ENCODE measurements around the gene KMO.
A peak's percentile ranks its signal among the peaks of the same experiment; 100 is the strongest.

Gene KMO

GRCh38 chr1:241521718-241522117, 10.5 kb upstream of the KMO start:
- TF ChIP-seq, protein P1, sequence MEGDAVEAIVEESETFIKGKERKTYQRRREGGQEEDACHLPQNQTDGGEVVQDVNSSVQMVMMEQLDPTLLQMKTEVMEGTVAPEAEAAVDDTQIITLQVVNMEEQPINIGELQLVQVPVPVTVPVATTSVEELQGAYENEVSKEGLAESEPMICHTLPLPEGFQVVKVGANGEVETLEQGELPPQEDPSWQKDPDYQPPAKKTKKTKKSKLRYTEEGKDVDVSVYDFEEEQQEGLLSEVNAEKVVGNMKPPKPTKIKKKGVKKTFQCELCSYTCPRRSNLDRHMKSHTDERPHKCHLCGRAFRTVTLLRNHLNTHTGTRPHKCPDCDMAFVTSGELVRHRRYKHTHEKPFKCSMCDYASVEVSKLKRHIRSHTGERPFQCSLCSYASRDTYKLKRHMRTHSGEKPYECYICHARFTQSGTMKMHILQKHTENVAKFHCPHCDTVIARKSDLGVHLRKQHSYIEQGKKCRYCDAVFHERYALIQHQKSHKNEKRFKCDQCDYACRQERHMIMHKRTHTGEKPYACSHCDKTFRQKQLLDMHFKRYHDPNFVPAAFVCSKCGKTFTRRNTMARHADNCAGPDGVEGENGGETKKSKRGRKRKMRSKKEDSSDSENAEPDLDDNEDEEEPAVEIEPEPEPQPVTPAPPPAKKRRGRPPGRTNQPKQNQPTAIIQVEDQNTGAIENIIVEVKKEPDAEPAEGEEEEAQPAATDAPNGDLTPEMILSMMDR (IDR thresholded peaks at IDR 0.05), result no peak
- TF ChIP-seq ZFX (IDR thresholded peaks at IDR 0.05; ENCODE audit: borderline replicate concordance), result no peak
- H3K27ac ChIP-seq, result no peak overlapping the region

GRCh38 chr1:241525026-241525425, 7.2 kb upstream of the KMO start:
- no peak overlapping the region for H3K27ac ChIP-seq
- TF ChIP-seq, protein P1 (IDR thresholded peaks at IDR 0.05), result no peak
- TF ChIP-seq ZFX (IDR thresholded peaks at IDR 0.05; ENCODE audit: borderline replicate concordance), result no peak

DNA sequence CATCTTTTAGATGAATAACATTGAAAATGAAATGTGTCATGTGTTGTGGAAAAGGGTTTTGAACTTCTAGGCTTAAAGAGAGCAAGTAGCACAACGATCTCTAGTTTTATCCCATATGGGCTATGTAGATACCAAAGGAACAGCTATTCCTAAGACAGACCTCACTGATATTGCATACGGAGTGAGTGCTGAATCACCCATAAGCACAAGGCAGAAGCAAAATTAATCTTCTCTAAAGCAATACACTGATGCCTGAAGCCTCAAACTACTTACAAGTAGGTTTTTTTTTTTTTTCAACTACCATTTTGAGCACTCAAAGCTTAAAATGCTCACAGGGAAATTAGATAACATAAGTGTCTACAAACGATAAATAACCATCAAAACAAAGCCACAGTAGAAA, 5.0 kb upstream of the KMO start:
- no peak overlapping the region for H3K27ac ChIP-seq
- no peak for TF ChIP-seq ZFX (IDR thresholded peaks at IDR 0.05; ENCODE audit: borderline replicate concordance)
- TF ChIP-seq, protein P1 (IDR thresholded peaks at IDR 0.05), result no peak

DNA sequence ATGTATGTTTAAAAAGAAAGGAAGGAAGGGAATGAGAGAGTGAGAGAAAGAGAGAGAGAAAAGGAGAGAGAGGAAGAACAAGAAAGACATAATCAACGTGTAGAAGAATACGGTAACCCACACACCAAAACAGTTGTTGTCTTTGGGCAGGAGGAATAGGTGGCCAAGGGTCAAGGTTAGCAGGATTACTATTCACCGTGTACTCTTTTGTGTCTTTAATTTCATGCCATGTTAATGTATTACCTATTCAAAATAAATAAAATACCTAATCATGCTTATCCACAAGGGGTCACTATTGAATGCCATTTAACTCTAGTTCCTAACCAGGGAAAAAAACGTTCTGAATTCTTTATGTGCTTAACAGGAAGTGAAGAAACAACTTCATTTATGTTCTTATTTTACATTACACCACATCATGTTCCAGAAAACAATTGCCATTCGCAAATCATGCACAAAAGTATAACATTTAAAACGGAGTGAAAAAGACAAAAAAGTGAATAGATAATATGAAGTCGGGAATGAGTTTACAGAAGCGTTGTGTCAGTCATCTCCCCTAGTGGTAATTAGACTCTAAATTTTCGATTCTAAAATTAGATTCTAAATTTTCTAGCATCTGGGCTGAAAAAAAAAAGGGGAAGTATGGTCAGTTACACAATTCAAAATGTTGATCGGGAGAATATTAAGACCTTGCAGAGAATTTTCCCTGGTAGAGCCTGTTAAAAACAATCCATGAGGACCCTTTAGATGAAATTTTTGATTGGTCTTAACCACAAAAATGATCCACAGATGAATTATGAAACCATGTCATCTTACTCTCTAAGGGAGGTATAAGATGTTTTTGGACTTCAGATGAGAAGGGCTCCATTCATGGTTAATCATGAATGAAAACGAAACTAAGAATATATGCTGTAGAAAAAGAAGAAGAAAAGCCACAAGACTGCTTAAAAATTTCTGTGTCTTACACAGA, 700 bp upstream of the KMO start:
- no peak overlapping the region for H3K27ac ChIP-seq
- TF ChIP-seq ZFX (IDR thresholded peaks at IDR 0.05; ENCODE audit: borderline replicate concordance), result no peak
- TF ChIP-seq, protein P1 (IDR thresholded peaks at IDR 0.05), result peak; percentile 89

DNA sequence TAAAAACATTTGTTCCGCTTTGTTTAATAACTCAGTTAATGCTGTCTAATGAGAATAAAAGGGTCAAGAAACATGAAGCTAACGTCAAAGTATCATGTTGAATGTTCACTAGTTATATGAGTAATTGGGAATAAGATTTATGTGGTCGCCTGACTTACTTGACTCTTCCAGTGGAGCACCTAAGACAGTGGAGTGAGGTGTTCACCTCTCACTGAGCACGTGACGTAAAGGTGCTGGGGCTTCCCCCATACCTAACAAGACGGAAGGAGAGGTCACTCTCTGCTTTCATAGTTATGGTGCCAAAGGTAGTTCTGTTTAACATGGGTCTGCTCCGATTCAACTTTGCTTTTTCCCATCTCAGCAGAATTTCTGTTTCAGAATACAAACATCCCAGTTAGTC, 686 bp downstream of the KMO start:
- H3K27ac ChIP-seq, result no peak overlapping the region
- TF ChIP-seq, protein P1 (IDR thresholded peaks at IDR 0.05), result no peak
- no peak for TF ChIP-seq ZFX (IDR thresholded peaks at IDR 0.05; ENCODE audit: borderline replicate concordance)

DNA sequence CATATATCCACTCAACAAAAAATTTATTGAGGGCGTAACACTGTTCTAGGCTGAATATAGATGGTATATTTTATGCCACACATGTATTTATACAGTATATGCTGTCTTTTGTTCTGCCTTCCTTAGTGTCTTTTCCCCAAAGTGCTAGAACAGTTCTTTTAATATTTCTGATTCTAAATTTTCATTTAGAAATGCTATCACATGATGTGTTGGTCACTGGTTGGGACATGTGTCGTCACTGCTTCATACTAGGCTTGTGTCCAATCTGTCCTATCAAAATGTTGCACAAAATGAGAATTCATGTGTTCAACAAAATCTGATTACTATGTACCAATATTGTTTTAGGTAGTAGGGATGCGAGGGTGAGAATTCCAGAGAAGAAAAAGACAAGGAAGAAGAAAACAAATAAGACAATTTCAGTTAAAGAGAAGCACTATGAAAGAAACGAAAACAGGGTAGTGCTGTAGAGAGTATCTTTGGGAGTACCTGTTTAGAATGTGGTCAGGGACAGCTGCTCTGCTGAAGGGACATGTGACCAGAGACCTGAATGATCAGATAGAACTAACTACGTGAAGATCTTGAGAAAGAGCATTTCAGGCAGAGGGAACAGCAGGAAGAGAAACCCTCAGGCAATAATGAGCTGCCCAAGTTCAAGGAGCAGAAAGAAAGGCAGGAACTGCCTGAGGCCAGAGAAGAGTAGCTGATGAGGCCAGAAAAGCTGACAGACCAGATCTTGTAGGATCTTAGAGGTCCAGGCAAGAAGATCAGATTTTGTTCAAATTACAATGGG, 1.3 kb downstream of the KMO start:
- no peak overlapping the region for H3K27ac ChIP-seq
- TF ChIP-seq ZFX (IDR thresholded peaks at IDR 0.05; ENCODE audit: borderline replicate concordance), result no peak

GRCh38 chr1:241536304-241536703, 4.1 kb downstream of the KMO start:
- H3K27ac ChIP-seq, result no peak overlapping the region
- TF ChIP-seq, protein P1 (IDR thresholded peaks at IDR 0.05), result no peak

All from 22Rv1 (cell line).